Memory B cell (primary cell): ENCODE data around the gene AFG1L.

ENCODE experiments used
- ATAC-seq: fragments of 150-1000 bp; cut with Tn5 transposase; 2 replicates; pipeline ENCODE4 v1.10.0; 2021; ENCODE audit warnings: low read depth, mild to moderate bottlenecking, moderate library complexity
- DNase-seq, 2 donors: peaks; one replicate each; pipeline ENCODE4 v3.0.0; 2022; ENCODE audit warnings: low spot score in 2 of 2
- H3K27ac Mint-ChIP-seq: one replicate; pipeline ENCODE4 v1.8.0; 2022; ENCODE audit warnings: mild to moderate bottlenecking, moderate library complexity, mixed read lengths
- H3K27me3 Mint-ChIP-seq: one replicate; pipeline ENCODE4 v1.8.0; 2022; ENCODE audit warnings: mixed read lengths
- H3K36me3 Mint-ChIP-seq: one replicate; pipeline ENCODE4 v1.8.0; 2022; ENCODE audit warnings: mild to moderate bottlenecking, mixed read lengths
- H3K4me1 Mint-ChIP-seq: one replicate; pipeline ENCODE4 v1.8.0; 2022; ENCODE audit warnings: mixed read lengths
- H3K4me3 Mint-ChIP-seq: one replicate; pipeline ENCODE4 v1.8.0; 2022; ENCODE audit warnings: mild to moderate bottlenecking, moderate library complexity, mixed read lengths
- H3K9me3 Mint-ChIP-seq: one replicate; pipeline ENCODE4 v1.8.0; 2022; ENCODE audit warnings: mixed read lengths

Gene AFG1L

DNA sequence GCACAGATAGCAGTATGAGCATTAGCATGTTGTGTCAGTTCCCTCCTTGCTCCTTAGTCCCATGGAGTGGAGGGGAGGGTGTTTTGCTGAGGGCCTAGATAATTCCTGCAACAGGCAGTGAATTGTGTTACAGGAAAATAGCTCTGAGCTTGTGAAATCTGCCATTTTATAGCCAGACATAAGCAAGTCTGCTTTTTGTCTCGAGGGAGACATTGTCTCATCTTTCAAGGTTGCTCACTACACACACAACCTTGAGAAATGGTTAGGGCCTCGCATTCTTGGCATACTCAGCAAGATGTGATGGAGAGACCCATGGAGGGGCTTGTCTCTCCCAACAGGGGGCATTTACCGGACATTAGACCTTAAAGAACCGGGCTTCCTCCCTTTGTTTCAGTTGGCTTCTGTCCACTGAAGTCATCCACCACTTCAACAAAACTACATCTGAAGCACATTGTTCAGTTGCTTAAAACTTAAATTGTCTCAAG is 157.9 kb downstream of the AFG1L start:
- H3K4me1 Mint-ChIP-seq, result peaks cover 7% of the 10 kb centered on the region
- no peaks in the 10 kb centered on the region for H3K27me3 Mint-ChIP-seq
- ATAC-seq, result no peak
- no peak overlapping the region for H3K27ac Mint-ChIP-seq
- no peak overlapping the region for H3K4me3 Mint-ChIP-seq
- DNase-seq, result no peak
- no peaks in the 10 kb centered on the region for H3K36me3 Mint-ChIP-seq
- H3K9me3 Mint-ChIP-seq, result no peaks in the 10 kb centered on the region

DNA sequence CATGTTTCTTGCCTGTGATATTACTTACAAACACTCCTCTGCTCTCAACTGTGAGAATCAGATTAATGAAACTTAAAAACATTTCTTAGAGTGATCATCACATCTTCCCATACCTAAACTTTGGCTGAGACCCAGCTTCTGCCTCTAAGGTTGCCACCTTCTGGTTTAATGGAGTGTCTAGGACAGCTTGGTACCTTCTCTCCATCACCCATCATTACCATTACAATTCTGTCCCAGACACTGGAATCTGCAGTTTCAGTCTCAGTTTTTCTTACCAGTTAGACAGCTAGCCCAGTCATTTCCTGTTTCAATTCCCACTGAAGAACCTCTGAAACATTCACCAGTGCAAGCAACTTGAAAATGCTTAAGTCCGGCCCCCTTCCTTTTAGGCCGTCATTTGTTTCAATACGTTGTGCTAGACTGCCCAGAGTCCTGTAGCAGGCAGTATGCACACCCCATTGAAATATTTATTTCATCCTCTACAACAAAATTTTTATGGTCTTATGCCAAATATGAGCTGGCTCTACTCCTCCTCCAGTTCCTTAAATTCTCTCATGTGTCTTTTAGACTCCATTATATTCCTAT is 158.8 kb downstream of the AFG1L start:
- peak; percentile 53 for ATAC-seq
- Mint-ChIP-seq H3K4me1 (peaks cover 7% of the 10 kb centered on the region), H3K27ac (peak overlapping the region; percentile 40), H3K36me3 (peaks cover 2% of the 10 kb centered on the region), H3K4me3 (no peak overlapping the region), H3K9me3 (peaks cover 2% of the 10 kb centered on the region), H3K27me3 (no peaks in the 10 kb centered on the region)
- DNase-seq, result no peak

DNA sequence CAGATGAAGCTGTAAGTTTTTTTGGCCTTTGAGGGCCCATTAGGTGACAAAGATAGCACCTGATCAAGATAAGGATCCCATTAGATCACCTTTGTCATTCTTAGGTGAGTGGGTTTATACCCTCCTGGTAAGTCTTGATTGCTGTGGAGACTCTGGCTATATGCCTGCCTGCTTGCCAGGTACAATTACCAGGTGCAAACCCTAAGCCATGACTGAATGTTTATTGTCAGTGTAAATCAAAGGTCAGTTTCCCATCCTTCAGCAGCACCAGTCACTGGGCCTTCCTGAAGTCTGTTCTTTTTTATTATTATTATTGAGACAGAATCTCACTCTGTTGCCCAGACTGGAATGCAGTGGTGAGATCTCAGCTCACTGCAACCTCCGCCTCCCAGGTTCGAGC is 159.5 kb downstream of the AFG1L start:
- H3K27me3 Mint-ChIP-seq, result no peaks in the 10 kb centered on the region
- no peak overlapping the region for H3K4me3 Mint-ChIP-seq
- H3K36me3 Mint-ChIP-seq, result peaks cover 2% of the 10 kb centered on the region
- peaks cover 7% of the 10 kb centered on the region for H3K4me1 Mint-ChIP-seq
- ATAC-seq (no peak), DNase-seq (no peak)
- no peak overlapping the region for H3K27ac Mint-ChIP-seq
- peaks cover 2% of the 10 kb centered on the region for H3K9me3 Mint-ChIP-seq

DNA sequence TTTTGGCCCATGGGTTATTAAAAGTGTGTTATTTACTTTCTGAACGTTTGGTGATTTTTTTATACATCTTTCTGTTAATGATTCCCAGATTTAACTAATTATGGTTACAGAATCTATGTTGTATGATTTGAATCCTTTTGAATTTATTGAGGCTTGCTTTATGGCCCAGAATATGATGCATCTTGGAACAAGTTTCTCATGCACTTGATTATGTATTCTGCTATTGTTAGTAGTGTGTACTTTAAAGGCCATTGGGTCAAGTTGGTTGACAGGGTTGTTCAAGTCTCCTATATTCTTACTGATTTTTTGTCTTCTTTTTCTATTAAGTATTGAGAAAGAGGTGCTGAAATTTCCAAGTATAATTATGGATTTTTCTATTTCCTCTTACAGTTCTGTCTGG is 160.8 kb downstream of the AFG1L start:
- Mint-ChIP-seq H3K27ac (no peak overlapping the region), H3K4me1 (peaks cover 7% of the 10 kb centered on the region), H3K27me3 (no peaks in the 10 kb centered on the region), H3K36me3 (peaks cover 2% of the 10 kb centered on the region), H3K4me3 (no peak overlapping the region), H3K9me3 (peaks cover 2% of the 10 kb centered on the region)
- no peak for DNase-seq
- ATAC-seq, result no peak

DNA sequence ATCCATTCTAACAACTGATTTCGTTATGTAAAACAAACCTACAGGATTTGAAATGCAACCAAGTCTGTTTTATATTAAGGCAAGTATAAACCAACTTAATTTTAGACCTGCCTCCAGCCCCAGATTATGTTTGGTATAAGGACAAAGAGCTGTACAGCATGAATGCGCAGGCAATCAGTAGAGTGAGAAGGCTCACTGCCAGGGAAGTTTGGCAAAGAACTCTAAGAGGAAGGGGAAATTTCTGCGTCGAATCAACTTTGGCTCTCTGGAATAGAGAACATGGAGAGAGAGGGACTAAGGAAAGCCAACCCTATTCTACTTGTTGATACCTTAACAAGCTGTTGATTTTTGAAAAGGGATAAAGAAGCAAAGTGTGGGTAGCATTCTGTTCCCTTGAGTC is 168.9 kb downstream of the AFG1L start:
- H3K4me1 Mint-ChIP-seq, result no peaks in the 10 kb centered on the region
- no peak for ATAC-seq

DNA sequence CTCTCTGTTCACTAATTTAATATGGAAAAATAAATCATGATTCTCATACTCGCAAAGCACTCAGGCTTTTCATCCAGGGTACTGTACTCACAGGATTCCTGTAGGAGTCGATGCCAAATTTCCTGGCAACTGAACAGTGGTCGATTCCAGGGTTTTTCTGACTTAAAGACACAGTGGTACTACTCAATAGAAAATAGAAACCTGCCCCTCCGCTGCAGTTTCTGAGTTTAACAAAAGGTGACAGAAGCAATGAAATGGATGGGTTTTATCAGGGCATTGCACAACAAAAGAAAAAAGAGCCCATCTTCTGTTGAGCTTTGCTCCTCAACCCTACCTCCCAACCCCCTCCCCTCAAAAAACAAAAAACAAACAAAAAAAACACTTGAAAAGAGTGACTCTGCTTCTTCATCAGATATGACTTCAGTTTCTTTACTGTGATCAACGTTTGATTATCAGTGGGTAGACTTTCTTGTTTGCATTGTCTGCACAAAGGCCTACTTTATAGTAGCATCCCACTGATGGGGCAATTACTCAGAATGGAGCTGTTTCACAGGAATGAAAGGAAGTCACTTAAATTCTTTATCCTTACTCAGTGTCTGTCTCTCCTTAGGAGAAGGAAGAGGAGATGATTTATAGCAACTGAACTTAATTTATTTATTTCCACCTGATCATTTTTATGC is 169.7 kb downstream of the AFG1L start:
- Mint-ChIP-seq H3K27ac (no peak overlapping the region), H3K27me3 (no peaks in the 10 kb centered on the region), H3K4me3 (no peak overlapping the region), H3K4me1 (no peaks in the 10 kb centered on the region), H3K36me3 (peaks cover 5% of the 10 kb centered on the region), H3K9me3 (no peaks in the 10 kb centered on the region)
- ATAC-seq (no peak), DNase-seq (no peak)

More for the DNA sequence above, 168.9 kb downstream of the AFG1L start:
- Mint-ChIP-seq H3K27ac (peak overlapping the region; percentile 31), H3K4me3 (no peak overlapping the region), H3K36me3 (peaks cover 5% of the 10 kb centered on the region), H3K27me3 (no peaks in the 10 kb centered on the region), H3K9me3 (no peaks in the 10 kb centered on the region)
- no peak for DNase-seq

DNA sequence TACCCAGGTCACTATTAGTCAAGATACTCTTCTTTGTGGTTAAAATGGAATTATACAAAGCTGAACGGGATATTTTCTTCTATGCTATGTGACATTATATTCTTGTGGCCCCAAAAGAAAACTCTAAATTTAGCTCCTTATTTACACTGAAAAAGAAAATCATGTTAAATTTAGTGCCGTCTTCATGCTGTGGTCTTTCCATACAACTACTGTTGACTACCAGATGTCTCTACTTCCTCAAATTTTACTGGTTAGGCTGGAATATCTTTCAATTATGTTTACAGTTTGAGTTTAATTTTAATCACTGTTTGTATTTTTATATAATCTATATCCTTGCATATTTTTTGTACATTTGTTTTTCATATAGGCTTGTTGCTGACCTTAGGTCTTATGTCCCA is 170.2 kb downstream of the AFG1L start:
- H3K9me3 Mint-ChIP-seq, result no peaks in the 10 kb centered on the region
- peaks cover 5% of the 10 kb centered on the region for H3K36me3 Mint-ChIP-seq
- H3K27me3 Mint-ChIP-seq, result no peaks in the 10 kb centered on the region
- DNase-seq (no peak), ATAC-seq (no peak)
- H3K4me1 Mint-ChIP-seq, result no peaks in the 10 kb centered on the region
- no peak overlapping the region for H3K27ac Mint-ChIP-seq
- no peak overlapping the region for H3K4me3 Mint-ChIP-seq

DNA sequence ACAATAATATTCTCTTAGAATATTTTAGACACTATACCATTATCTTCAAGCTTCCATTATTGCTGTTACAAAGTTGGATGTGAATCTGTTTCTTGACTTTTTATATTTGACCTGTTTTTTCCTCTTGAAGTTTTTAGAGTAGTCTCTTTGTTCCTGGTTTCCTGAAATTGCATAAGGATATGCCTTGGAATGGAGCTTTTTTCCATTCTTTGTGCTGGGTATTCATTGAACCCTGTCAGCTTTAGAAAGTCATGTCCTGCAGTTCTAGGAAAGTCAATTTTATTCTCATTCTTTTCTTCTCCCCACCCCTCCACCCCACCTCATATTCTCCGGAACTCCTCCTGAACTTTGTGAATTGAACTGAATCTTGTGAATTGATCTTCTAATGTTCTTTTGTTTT is 173.5 kb downstream of the AFG1L start:
- no peak overlapping the region for H3K4me3 Mint-ChIP-seq
- H3K4me1 Mint-ChIP-seq, result no peaks in the 10 kb centered on the region
- DNase-seq (no peak), ATAC-seq (no peak)
- H3K36me3 Mint-ChIP-seq, result peaks cover 7% of the 10 kb centered on the region
- no peak overlapping the region for H3K27ac Mint-ChIP-seq
- H3K9me3 Mint-ChIP-seq, result no peaks in the 10 kb centered on the region
- no peaks in the 10 kb centered on the region for H3K27me3 Mint-ChIP-seq

DNA sequence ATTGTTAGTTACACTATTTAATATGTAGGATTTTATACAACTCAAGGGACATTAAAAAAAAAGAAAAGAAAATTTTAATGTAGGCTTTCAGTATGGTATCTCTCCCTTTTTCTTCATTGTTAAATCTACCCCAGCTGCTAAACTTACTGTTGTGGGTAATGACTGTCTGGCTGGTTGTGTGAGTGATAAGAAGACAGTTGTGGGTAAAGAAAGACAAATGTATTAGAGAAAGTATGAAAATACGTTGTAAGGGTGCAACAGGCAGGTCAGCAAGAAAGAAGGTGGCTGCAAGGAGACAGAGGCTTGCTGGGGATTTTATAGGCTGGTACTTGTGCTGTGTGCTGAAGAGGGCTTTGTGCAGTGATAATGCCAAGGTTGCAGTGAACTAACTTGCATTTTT is 174.5 kb downstream of the AFG1L start:
- no peak for ATAC-seq
- Mint-ChIP-seq H3K27me3 (no peaks in the 10 kb centered on the region), H3K4me3 (no peak overlapping the region), H3K36me3 (peaks cover 10% of the 10 kb centered on the region), H3K4me1 (peaks cover 2% of the 10 kb centered on the region), H3K9me3 (no peaks in the 10 kb centered on the region), H3K27ac (no peak overlapping the region)
- DNase-seq, result no peak

DNA sequence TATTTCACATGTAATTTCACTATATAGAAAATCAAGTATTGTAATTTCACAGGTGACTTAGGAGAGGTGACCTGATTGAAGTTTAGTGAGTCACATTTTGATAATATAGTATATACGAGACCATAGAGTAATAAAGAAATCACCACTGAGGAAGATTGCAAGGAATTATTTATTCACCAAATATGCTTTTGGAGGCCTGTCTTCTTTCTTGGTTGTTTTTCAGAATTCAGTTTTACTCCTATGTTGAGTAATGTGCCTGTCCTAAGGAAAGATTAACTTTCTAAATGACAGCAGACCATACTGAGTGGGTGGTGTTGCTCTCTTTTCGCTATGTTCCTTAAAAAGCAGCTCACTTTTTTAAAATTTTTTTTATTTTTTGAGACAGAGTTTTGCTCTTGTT is 178.3 kb downstream of the AFG1L start:
- Mint-ChIP-seq H3K36me3 (peaks cover 10% of the 10 kb centered on the region), H3K9me3 (no peaks in the 10 kb centered on the region), H3K4me1 (peaks cover 2% of the 10 kb centered on the region), H3K27ac (no peak overlapping the region), H3K4me3 (no peak overlapping the region), H3K27me3 (no peaks in the 10 kb centered on the region)
- ATAC-seq (no peak), DNase-seq (no peak)

DNA sequence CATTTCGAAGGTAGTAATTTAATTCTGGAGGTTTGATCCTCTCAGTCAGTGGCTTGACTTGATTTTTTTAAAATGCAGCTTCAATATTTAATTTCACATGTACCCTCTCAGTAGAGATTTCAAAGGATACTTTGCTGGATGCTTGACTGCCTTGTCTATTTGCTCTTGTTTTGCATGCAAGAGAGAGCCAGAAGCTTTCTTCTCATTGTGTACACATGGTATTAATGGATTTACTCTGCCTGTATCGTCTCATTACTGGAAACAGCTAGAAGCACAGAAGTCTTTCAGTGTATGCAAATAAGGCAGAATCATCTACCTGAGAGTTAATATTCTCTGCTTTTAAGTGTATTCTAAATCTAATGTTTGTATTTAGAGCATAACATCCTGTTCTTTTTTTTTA is 181.5 kb downstream of the AFG1L start:
- Mint-ChIP-seq H3K27me3 (no peaks in the 10 kb centered on the region), H3K4me1 (peaks cover 2% of the 10 kb centered on the region), H3K36me3 (peaks cover 24% of the 10 kb centered on the region), H3K27ac (no peak overlapping the region), H3K9me3 (no peaks in the 10 kb centered on the region), H3K4me3 (no peak overlapping the region)
- DNase-seq (no peak), ATAC-seq (no peak)

DNA sequence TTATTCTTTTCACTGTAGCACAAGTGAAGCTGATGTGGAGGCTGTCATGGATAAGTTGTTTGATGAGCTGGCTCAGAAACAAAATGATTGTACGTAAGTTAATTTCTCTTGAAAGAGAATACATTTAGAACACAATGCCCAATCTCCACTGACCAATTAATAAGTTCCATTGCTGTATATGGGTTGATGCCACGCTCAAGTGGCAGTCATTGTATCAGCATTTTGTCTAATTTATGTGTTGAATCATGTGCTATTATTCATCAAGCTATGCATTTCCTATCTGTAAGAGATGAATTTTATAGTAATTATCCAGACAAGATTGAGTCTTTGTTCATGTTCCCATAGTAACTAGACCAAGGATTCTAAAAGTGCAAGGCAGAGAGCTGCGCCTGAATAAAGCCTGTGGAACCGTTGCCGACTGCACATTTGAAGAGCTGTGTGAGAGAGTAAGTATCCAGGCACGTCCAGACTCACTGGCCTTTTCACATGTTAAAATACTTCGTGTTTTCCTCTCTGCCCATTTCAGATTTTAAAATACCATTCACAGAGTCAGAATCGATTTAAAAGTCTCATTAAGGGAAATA is 182.1 kb downstream of the AFG1L start:
- no peak overlapping the region for H3K4me3 Mint-ChIP-seq

DNA sequence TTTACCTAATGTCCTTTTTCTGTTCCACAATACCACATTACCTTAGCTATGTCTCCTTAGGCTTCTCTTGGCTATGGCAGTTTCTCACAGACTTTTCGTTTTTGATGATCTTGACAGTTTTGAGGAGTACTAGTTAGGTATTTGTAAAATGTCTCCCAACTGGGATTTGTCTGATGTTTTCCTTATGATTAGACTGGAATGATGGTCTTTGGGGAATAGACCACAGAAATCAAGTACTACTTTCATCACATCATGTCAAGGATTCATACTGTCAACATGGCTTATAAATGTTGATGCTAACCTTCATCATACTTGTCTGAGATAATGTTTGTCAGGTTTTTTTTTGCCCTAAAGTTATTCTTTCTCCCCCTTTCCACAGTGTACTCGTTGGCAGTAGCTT is 187.7 kb downstream of the AFG1L start:
- DNase-seq (no peak), ATAC-seq (no peak)
- Mint-ChIP-seq H3K4me1 (no peaks in the 10 kb centered on the region), H3K36me3 (peaks cover 25% of the 10 kb centered on the region), H3K9me3 (peaks cover 2% of the 10 kb centered on the region), H3K27me3 (no peaks in the 10 kb centered on the region), H3K27ac (no peak overlapping the region), H3K4me3 (no peak overlapping the region)

More for the DNA sequence above, 182.1 kb downstream of the AFG1L start:
- no peaks in the 10 kb centered on the region for H3K9me3 Mint-ChIP-seq
- H3K4me1 Mint-ChIP-seq, result peaks cover 2% of the 10 kb centered on the region
- H3K27me3 Mint-ChIP-seq, result no peaks in the 10 kb centered on the region
- no peak for DNase-seq
- ATAC-seq, result no peak
- H3K27ac Mint-ChIP-seq, result no peak overlapping the region
- H3K36me3 Mint-ChIP-seq, result peaks cover 20% of the 10 kb centered on the region

DNA sequence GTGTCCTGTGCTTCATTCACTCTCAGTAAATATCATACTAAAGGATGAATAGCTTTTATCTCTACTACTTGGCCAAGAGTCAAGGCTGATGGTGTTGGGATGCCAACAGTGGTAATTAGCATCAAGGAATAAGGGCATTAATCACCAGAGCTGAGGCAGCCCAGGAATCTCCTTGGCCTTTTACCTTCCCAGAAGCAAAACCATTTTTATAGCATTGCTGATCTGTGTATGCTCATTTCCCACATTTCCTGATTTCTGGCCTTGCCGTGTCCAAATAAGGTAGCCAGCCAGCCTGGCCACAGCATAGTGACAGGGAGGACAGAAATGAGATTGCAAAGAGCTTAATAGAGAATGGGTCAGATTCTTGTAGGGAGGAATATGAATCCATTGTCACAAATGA is 189.2 kb downstream of the AFG1L start:
- H3K4me3 Mint-ChIP-seq, result no peak overlapping the region
- H3K9me3 Mint-ChIP-seq, result peaks cover 2% of the 10 kb centered on the region
- H3K36me3 Mint-ChIP-seq, result peaks cover 25% of the 10 kb centered on the region
- DNase-seq, result no peak
- no peak overlapping the region for H3K27ac Mint-ChIP-seq
- no peaks in the 10 kb centered on the region for H3K27me3 Mint-ChIP-seq
- ATAC-seq, result no peak
- no peaks in the 10 kb centered on the region for H3K4me1 Mint-ChIP-seq

DNA sequence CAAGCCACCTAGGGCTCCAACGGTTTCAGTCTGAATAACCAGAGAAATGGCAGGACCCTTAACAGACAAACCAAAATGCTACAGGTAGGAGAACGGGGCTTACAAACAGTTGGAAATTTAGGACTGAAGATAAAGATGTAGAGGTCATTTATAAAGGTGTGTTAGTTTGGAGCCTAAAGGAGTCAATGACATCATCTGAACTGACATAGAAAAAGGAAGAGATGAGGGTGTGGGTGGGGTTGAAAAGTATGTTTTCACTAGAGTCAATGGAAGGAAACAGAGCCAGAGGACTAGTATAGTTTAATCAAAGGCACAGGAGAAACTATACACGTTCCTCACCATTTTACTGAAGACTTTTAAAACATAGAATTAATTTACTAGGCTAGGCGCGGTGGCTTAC is 194.8 kb downstream of the AFG1L start:
- H3K27me3 Mint-ChIP-seq, result no peaks in the 10 kb centered on the region

More for the DNA sequence above, 194.8 kb downstream of the AFG1L start:
- Mint-ChIP-seq H3K4me3 (no peak overlapping the region), H3K36me3 (peaks cover 5% of the 10 kb centered on the region), H3K27ac (no peak overlapping the region), H3K9me3 (no peaks in the 10 kb centered on the region), H3K4me1 (peaks cover 2% of the 10 kb centered on the region)
- DNase-seq (no peak), ATAC-seq (no peak)
